Fibroblast of villous mesenchyme (primary cell): ENCODE measurements around the gene SPATA6. TPM values are rescaled to one million over a fixed set of nuclear protein-coding genes. Genes with fewer than 3 reads are reported as not detected.
A peak's percentile ranks its signal among the peaks of the same experiment; 100 is the strongest.
"Not testable (repeated sequence)": the region's sequence is repeated elsewhere in the genome, so short reads cannot be mapped to it uniquely, and the experiment has no call there.

Experiments used
- DNase-seq: peaks from one replicate; pipeline ENCODE4 v3.0.0-alpha.2; 2010; ENCODE audit warnings: low read depth
- H3K4me3 ChIP-seq: 2 replicates; pipeline ENCODE4 v1.5.1; 2011; ENCODE audit warnings: low read depth, mild to moderate bottlenecking, low read length
- CTCF ChIP-seq: IDR thresholded peaks from 2 replicates; pipeline ENCODE4 v1.5.1; 2012; ENCODE audit warnings: low read depth, mild to moderate bottlenecking, low read length; ENCODE audit not compliant: insufficient read depth
- total RNA-seq: library from RNA; depleted of rRNA; stranded (reverse); fragments of >200 nt; gene quantifications from 2 replicates; pipeline ENCODE4 v1.2.3, GENCODE V29; 2012

SPATA6 gene
- total RNA-seq, 1 donor, result 4.7 TPM

- peak; percentile 28 for TF ChIP-seq CTCF
- H3K4me3 ChIP-seq, result no peak overlapping the region
- no peak for DNase-seq
Observed at GRCh38 chr1:48450505-48450904, 21.5 kb downstream of the SPATA6 start.

- DNase-seq, result no peak
- no peak for TF ChIP-seq CTCF
- no peak overlapping the region for H3K4me3 ChIP-seq
Observed at GRCh38 chr1:48448932-48449331, 23.1 kb downstream of the SPATA6 start.

- H3K4me3 ChIP-seq, DNase-seq: not testable (repeated sequence)
Observed at GRCh38 chr1:48444186-48444585, 27.8 kb downstream of the SPATA6 start.

GRCh38 chr1:48442864-48443619 is 29.0 kb downstream of the SPATA6 start:
- H3K4me3 ChIP-seq, result no peak overlapping the region
- no peak for DNase-seq
- no peak for TF ChIP-seq CTCF

- not testable (repeated sequence) for DNase-seq, H3K4me3 ChIP-seq
Observed at GRCh38 chr1:48440786-48441185, 31.2 kb downstream of the SPATA6 start.

- H3K4me3 ChIP-seq, result no peak overlapping the region
- TF ChIP-seq CTCF, result no peak
- DNase-seq, result no peak
Observed at GRCh38 chr1:48439380-48439779, 32.6 kb downstream of the SPATA6 start.

GRCh38 chr1:48437379-48437778 is 34.6 kb downstream of the SPATA6 start:
- not testable (repeated sequence) for DNase-seq, H3K4me3 ChIP-seq

- not testable (repeated sequence) for DNase-seq
Observed at GRCh38 chr1:48435312-48436002, 36.5 kb downstream of the SPATA6 start.

GRCh38 chr1:48430832-48431231 is 41.2 kb downstream of the SPATA6 start:
- DNase-seq, result no peak
- no peak for TF ChIP-seq CTCF

More at GRCh38 chr1:48435312-48436002, 36.5 kb downstream of the SPATA6 start:
- not testable (repeated sequence) for H3K4me3 ChIP-seq

More at GRCh38 chr1:48430832-48431231, 41.2 kb downstream of the SPATA6 start:
- H3K4me3 ChIP-seq, result no peak overlapping the region
